Astrocyte (in vitro differentiated cells and primary cell): ENCODE measurements around the gene MDK.

ENCODE experiments used
- CTCF ChIP-seq: IDR thresholded peaks from 2 replicates; pipeline ENCODE4 v1.5.1; 2011; ENCODE audit warnings: low read depth, mild to moderate bottlenecking, inconsistent platforms, low read length, moderate library complexity; ENCODE audit not compliant: insufficient read depth
- EZH2 ChIP-seq: IDR thresholded peaks from 2 replicates; pipeline ENCODE4 v1.6.1; 2012; ENCODE audit warnings: mild to moderate bottlenecking, low read length, inconsistent platforms; ENCODE audit not compliant: insufficient read depth

GRCh38 chr11:46339816-46340215, 41.7 kb upstream of the MDK start:
- TF ChIP-seq CTCF (no peak), EZH2 (no peak)
